SK-N-SH (cell line): ENCODE results near the gene GJD3.

Source experiments
- EP300 ChIP-seq, 2 experiments: IDR thresholded peaks; 2 replicates each; pipeline versions ENCODE4 v1.4.0 to v1.6.1; 2012; ENCODE audit warnings: borderline replicate concordance in 1 of 2, low read depth in 1 of 2, low read length in 1 of 2
- POLR2AphosphoS5 ChIP-seq: IDR thresholded peaks from 2 replicates; pipeline ENCODE4 v1.6.1; 2012; ENCODE audit warnings: low read depth, low read length
- REST ChIP-seq: IDR thresholded peaks from 2 replicates; pipeline ENCODE4 v1.6.1; 2012; ENCODE audit warnings: mild to moderate bottlenecking, low read depth, low read length, moderate library complexity
- SIN3A ChIP-seq: IDR thresholded peaks from 2 replicates; pipeline ENCODE4 v1.6.1; 2012; ENCODE audit warnings: low read depth, mild to moderate bottlenecking, low read length, moderate library complexity, borderline replicate concordance
- YY1 ChIP-seq: IDR thresholded peaks from 2 replicates; pipeline ENCODE4 v1.4.0; 2012; ENCODE audit warnings: low read depth, mild to moderate bottlenecking
- TF ChIP-seq, protein P1 (sequence below): fragments of 200-600 bp; sonication (generic); IDR thresholded peaks from 2 replicates; pipeline ENCODE4 v1.6.1; 2017; ENCODE audit warnings: antibody characterized with exemption, mild to moderate bottlenecking, moderate library complexity
- TF ChIP-seq, protein P2 (sequence below): IDR thresholded peaks from 2 replicates; pipeline ENCODE4 v1.4.0; 2012; ENCODE audit warnings: low read depth

DNA sequence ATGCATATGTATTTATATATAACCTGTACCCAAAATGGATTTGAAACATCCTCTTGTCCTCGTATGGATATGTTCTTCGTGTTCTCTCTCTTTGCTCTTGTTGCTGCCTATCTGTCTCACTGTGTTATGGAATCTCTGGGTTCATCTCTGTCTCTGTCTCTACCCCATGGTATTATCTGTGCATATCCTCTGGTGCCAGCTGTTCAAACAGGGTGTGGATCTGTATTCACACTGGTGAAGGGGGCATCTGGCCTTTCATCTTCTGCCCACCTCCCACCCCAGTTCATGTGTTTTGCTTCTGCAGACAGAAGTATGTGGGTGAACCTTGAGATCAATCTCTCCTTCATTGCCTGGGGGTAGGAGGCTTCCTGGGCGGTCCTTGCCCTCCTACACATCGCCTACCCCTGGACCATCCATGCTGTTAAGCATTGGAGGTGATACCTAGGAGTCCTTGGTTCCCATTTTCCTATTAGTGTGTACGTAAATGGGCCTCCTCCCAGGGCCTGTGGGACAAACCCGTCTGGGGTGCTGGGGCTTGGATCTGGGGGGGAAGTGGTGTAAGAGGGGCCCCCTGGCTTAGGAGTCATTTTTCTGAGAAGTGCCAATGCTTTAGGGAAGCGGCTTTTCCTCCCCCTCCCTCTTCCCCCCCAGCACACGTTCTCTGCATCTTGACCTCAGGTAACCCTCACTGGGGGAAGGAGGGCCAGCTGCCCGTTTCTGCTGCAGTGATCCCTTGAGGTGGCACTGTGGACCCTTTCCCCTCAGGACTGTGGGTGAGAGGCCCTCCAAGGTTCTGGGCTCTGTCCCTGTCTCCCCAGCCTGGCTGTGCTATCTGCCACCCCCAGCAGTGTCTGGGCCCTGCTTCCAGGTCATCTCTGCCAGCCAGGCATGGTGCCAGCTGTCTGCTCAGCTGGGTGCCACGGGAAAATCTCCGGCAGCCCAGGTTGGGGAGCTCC is 34.4 kb downstream of the GJD3 start:
- no peak for TF ChIP-seq REST
- no peak for TF ChIP-seq SIN3A
- TF ChIP-seq EP300 (IDR thresholded peaks at IDR 0.05; ENCODE audit: borderline replicate concordance in 1 of 2, low read depth in 1 of 2, low read length in 1 of 2), result peak in 1 of 2 experiments; percentile 70; a peak in 2 of 4 replicates
- TF ChIP-seq, protein P1, sequence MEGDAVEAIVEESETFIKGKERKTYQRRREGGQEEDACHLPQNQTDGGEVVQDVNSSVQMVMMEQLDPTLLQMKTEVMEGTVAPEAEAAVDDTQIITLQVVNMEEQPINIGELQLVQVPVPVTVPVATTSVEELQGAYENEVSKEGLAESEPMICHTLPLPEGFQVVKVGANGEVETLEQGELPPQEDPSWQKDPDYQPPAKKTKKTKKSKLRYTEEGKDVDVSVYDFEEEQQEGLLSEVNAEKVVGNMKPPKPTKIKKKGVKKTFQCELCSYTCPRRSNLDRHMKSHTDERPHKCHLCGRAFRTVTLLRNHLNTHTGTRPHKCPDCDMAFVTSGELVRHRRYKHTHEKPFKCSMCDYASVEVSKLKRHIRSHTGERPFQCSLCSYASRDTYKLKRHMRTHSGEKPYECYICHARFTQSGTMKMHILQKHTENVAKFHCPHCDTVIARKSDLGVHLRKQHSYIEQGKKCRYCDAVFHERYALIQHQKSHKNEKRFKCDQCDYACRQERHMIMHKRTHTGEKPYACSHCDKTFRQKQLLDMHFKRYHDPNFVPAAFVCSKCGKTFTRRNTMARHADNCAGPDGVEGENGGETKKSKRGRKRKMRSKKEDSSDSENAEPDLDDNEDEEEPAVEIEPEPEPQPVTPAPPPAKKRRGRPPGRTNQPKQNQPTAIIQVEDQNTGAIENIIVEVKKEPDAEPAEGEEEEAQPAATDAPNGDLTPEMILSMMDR, result no peak
- TF ChIP-seq, protein P2, sequence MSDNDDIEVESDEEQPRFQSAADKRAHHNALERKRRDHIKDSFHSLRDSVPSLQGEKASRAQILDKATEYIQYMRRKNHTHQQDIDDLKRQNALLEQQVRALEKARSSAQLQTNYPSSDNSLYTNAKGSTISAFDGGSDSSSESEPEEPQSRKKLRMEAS, result no peak
- TF ChIP-seq POLR2AphosphoS5, result no peak
- TF ChIP-seq YY1, result no peak
